Smooth muscle cell (in vitro differentiated cells): ENCODE measurements around the gene GPR52. TPM values are rescaled to one million over a fixed set of nuclear protein-coding genes. Genes with fewer than 3 reads are reported as not detected.
"Not testable (repeated sequence)": the region's sequence is repeated elsewhere in the genome, so short reads cannot be mapped to it uniquely, and the experiment has no call there.

Experiments
- DNase-seq: peaks from one replicate; lab custom pipeline; 2025; ENCODE audit not compliant: unreplicated experiment; lab: John Stamatoyannopoulos, UW
- H2AFZ ChIP-seq: fragments of 200-600 bp; sonication (generic); 2 replicates; pipeline ENCODE4 v1.6.0; 2016; ENCODE audit warnings: antibody characterized with exemption, low read depth, mild to moderate bottlenecking
- H3F3A ChIP-seq: fragments of 200-600 bp; sonication (generic); 2 replicates; pipeline ENCODE4 v1.6.0; 2017; ENCODE audit warnings: antibody characterized with exemption, low read depth
- H3K27ac ChIP-seq: fragments of 200-600 bp; sonication (generic); 2 replicates; pipeline ENCODE4 v1.5.1; 2016; ENCODE audit warnings: low read depth, mild to moderate bottlenecking
- H3K27me3 ChIP-seq: fragments of 200-600 bp; sonication (generic); 2 replicates; pipeline ENCODE4 v1.6.1; 2016; ENCODE audit warnings: low read depth, mild to moderate bottlenecking
- H3K36me3 ChIP-seq: fragments of 200-600 bp; sonication (generic); 2 replicates; pipeline ENCODE4 v1.5.1; 2016; ENCODE audit warnings: low read depth
- H3K4me1 ChIP-seq: fragments of 200-600 bp; sonication (generic); 2 replicates; pipeline ENCODE4 v1.5.1; 2016; ENCODE audit warnings: low read depth
- H3K4me2 ChIP-seq: fragments of 200-600 bp; sonication (generic); 2 replicates; pipeline ENCODE4 v1.6.0; 2016; ENCODE audit warnings: mild to moderate bottlenecking
- H3K4me3 ChIP-seq: fragments of 200-600 bp; sonication (generic); 2 replicates; pipeline ENCODE4 v1.5.1; 2016; ENCODE audit warnings: mild to moderate bottlenecking
- H3K79me2 ChIP-seq: fragments of 200-600 bp; sonication (generic); 2 replicates; pipeline ENCODE4 v1.6.0; 2016; ENCODE audit warnings: low read depth, mild to moderate bottlenecking
- H3K9ac ChIP-seq: fragments of 200-600 bp; sonication (generic); 2 replicates; pipeline ENCODE4 v1.6.0; 2016; ENCODE audit warnings: low read depth
- H3K9me3 ChIP-seq: fragments of 200-600 bp; sonication (generic); replicated peaks from 2 replicates; pipeline ENCODE4 v1.5.1; 2016; ENCODE audit warnings: low read depth
- H4K20me1 ChIP-seq: fragments of 200-600 bp; sonication (generic); 2 replicates; pipeline ENCODE4 v1.6.0; 2016; ENCODE audit warnings: low read depth
- CTCF ChIP-seq: fragments of 200-600 bp; sonication (generic); IDR thresholded peaks from 2 replicates; pipeline ENCODE4 v1.5.1; 2017; ENCODE audit warnings: borderline replicate concordance, mild to moderate bottlenecking, antibody characterized with exemption; ENCODE audit not compliant: insufficient read depth, poor library complexity, severe bottlenecking
- WGBS: methylation state at CpG from one replicate; pipeline ENCODE4 v1.1.7; 2016; ENCODE audit warnings: low lambda C conversion rate; 5-methylcytosine and 5-hydroxymethylcytosine counted together
- polyA plus RNA-seq: library from polyadenylated mRNA; unstranded; fragments of >200 nt; fragmentation: Nextera tagmentation; extraction: Ambion mirVana; gene quantifications from 2 replicates; pipeline ENCODE4 v1.2.1, GENCODE V29; 2016
- total RNA-seq: library from RNA; depleted of rRNA; stranded (reverse); fragments of >200 nt; gene quantifications from 2 replicates; pipeline ENCODE4 v1.2.3, GENCODE V29; 2014

GPR52 gene
- total and polyA plus RNA-seq, 2 experiments from 2014 or later, result 0.54 TPM; not detected in 1

DNA sequence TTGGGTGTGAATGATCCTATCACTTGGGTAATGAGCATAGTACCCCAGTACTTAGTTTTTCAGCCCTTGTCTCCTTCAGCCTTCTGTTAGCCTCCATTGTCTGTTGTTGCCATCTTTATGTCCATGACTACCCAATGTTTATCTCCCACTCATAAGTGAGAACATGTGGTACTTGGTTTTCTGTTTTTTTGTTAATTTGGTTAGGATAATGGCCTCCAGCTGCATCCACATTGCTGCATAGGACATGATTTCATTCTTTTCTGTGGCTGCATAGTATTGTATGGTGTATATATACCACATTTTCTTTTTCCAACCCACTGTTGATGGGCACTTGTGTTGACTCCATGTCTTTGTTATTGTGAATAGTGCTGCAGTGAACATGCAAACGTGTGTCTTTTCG, 39.6 kb upstream of the GPR52 start:
- Histone ChIP-seq H3K4me3 (no peak overlapping the region), H3K79me2 (no peaks in the 10 kb centered on the region), H3F3A (no peaks in the 10 kb centered on the region), H3K4me2 (no peak overlapping the region), H4K20me1 (no peaks in the 10 kb centered on the region), H3K27me3 (no peaks in the 10 kb centered on the region), H2AFZ (no peak overlapping the region), H3K9me3 (no peaks in the 10 kb centered on the region), H3K36me3 (no peaks in the 10 kb centered on the region), H3K4me1 (no peaks in the 10 kb centered on the region), H3K9ac (no peak overlapping the region), H3K27ac (no peak overlapping the region)
- WGBS, result 68% methylated on average over 2 of the region's 2 CpGs
- DNase-seq, result no peak
- no peak for TF ChIP-seq CTCF

DNA sequence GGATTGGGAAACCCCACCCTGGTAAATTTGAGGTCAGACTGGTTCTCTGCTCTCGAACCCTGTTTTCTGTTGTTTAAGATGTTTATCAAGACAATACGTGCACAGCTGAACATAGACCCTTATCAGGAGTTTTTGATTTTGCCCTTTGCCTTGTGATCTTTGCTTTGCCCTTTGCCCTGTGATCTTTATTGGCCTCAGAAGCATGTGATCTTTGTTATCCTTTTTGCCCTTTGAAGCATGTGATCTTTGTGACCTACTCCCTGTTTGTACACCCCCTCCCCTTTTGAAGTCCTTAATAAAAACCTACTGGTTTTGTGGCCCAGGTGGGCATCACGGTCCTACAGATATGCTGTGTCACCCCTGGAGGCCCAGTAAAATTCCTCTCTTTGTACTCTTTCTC, 38.0 kb upstream of the GPR52 start:
- WGBS, result 93% methylated on average over 3 of the region's 3 CpGs

GRCh38 chr1:174413632-174414031, 34.1 kb upstream of the GPR52 start:
- H3K36me3 ChIP-seq, result no peaks in the 10 kb centered on the region
- no peak for DNase-seq
- no peaks in the 10 kb centered on the region for H3F3A ChIP-seq
- H3K4me3 ChIP-seq, result no peak overlapping the region
- no peaks in the 10 kb centered on the region for H3K4me1 ChIP-seq
- 62% methylated on average over 4 of the region's 4 CpGs for WGBS
- H3K9ac ChIP-seq, result no peak overlapping the region
- H3K4me2 ChIP-seq, result no peak overlapping the region
- no peak overlapping the region for H3K27ac ChIP-seq
- no peak for TF ChIP-seq CTCF
- H3K27me3 ChIP-seq, result no peaks in the 10 kb centered on the region
- H2AFZ ChIP-seq, result no peak overlapping the region
- no peaks in the 10 kb centered on the region for H4K20me1 ChIP-seq
- no peaks in the 10 kb centered on the region for H3K79me2 ChIP-seq
- no peaks in the 10 kb centered on the region for H3K9me3 ChIP-seq

More for the DNA sequence above, 38.0 kb upstream of the GPR52 start:
- H4K20me1 ChIP-seq, H3K9ac ChIP-seq, H3K27ac ChIP-seq, H3K4me3 ChIP-seq, H3K4me1 ChIP-seq, H3K36me3 ChIP-seq, H3K27me3 ChIP-seq, DNase-seq, H3K9me3 ChIP-seq, H3K4me2 ChIP-seq, H3F3A ChIP-seq, H2AFZ ChIP-seq, H3K79me2 ChIP-seq: not testable (repeated sequence)

GRCh38 chr1:174414203-174414602, 33.6 kb upstream of the GPR52 start:
- Histone ChIP-seq H4K20me1 (no peaks in the 10 kb centered on the region), H3K4me3 (no peak overlapping the region), H3K9ac (no peak overlapping the region), H3K27ac (no peak overlapping the region), H3K4me1 (no peaks in the 10 kb centered on the region), H3K9me3 (no peaks in the 10 kb centered on the region), H3K27me3 (no peaks in the 10 kb centered on the region), H3F3A (no peaks in the 10 kb centered on the region), H2AFZ (no peak overlapping the region), H3K79me2 (no peaks in the 10 kb centered on the region), H3K4me2 (no peak overlapping the region), H3K36me3 (no peaks in the 10 kb centered on the region)
- 90% methylated on average over 1 of the region's 1 CpG for WGBS
- no peak for DNase-seq
- no peak for TF ChIP-seq CTCF
